ENCODE data around the gene SLC6A18.

SLC6A18 gene

DNA sequence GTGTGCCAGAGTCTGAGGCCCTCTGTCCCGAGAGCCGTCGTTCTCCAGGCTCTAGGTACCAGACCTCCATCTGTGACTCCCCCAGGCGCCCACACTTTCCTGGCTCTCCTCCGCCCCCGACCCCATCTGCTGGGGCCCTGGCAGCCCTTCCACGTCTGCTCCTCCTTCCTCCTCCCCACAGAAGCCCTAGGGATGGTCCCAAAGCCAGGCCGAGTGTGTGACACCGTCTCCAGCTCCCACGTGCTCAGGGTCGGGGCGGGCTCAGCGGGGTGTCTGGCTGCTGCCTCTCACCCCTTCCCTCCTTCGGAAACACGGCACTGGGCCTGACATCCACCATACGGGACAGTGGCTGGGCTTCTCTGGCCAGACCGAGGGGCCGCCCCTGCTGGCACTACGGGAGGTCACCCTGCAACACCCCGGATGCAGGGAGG, 44.3 kb upstream of the SLC6A18 start:
- ChIA-PET CTCF (no interaction called here), POLR2A (no interaction called here)
- Histone ChIP-seq H3K27ac (ENCODE audit: extremely low read depth, low read depth, low read length) (no peak overlapping the region), H3K4me1 (ENCODE audit: control insufficient read depth, insufficient read depth, low read length) (no peaks in the 10 kb centered on the region), H3K9me3 (ENCODE audit: control insufficient read depth, insufficient read depth, low read depth, low read length) (no peaks in the 10 kb centered on the region), H3K36me3 (ENCODE audit: control insufficient read depth in 2 of 2, insufficient read depth in 1 of 2, low read length in 2 of 2) (no peaks in the 10 kb centered on the region), H3K4me3 (ENCODE audit: low read depth, low read length) (no peak overlapping the region)
- TF ChIP-seq ZFHX2 (tag by site-specific recombination; conservative IDR thresholded peaks at IDR 0.05) = peak; percentile 64
- TF ChIP-seq ZNF558 (tag by site-specific recombination; IDR thresholded peaks at IDR 0.05) = no peak
- TF ChIP-seq TCF7L2 (IDR thresholded peaks at IDR 0.05; ENCODE audit: borderline replicate concordance, low read depth, low read length) = no peak
- TF ChIP-seq, protein P1, sequence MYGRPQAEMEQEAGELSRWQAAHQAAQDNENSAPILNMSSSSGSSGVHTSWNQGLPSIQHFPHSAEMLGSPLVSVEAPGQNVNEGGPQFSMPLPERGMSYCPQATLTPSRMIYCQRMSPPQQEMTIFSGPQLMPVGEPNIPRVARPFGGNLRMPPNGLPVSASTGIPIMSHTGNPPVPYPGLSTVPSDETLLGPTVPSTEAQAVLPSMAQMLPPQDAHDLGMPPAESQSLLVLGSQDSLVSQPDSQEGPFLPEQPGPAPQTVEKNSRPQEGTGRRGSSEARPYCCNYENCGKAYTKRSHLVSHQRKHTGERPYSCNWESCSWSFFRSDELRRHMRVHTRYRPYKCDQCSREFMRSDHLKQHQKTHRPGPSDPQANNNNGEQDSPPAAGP (tag by site-specific recombination; IDR thresholded peaks at IDR 0.05) = no peak
- TF ChIP-seq, protein P2, sequence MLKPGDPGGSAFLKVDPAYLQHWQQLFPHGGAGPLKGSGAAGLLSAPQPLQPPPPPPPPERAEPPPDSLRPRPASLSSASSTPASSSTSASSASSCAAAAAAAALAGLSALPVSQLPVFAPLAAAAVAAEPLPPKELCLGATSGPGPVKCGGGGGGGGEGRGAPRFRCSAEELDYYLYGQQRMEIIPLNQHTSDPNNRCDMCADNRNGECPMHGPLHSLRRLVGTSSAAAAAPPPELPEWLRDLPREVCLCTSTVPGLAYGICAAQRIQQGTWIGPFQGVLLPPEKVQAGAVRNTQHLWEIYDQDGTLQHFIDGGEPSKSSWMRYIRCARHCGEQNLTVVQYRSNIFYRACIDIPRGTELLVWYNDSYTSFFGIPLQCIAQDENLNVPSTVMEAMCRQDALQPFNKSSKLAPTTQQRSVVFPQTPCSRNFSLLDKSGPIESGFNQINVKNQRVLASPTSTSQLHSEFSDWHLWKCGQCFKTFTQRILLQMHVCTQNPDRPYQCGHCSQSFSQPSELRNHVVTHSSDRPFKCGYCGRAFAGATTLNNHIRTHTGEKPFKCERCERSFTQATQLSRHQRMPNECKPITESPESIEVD (tag by site-specific recombination; IDR thresholded peaks at IDR 0.05) = no peak
- no peak for TF ChIP-seq TRIM28 (IDR thresholded peaks at IDR 0.05; ENCODE audit: borderline replicate concordance, low read length)
- no peak for TF ChIP-seq ZNF423 (tag by site-specific recombination; IDR thresholded peaks at IDR 0.05)
- no peak for TF ChIP-seq ZNF549 (tag by site-specific recombination; IDR thresholded peaks at IDR 0.05)
- no peak for TF ChIP-seq BCL11A (tag by site-specific recombination; IDR thresholded peaks at IDR 0.05; ENCODE audit: low read depth)
- peak; percentile 73 for TF ChIP-seq EGR2 (tag by site-specific recombination; IDR thresholded peaks at IDR 0.05; ENCODE audit: low read depth)
- TF ChIP-seq SCRT1 (tag by site-specific recombination; IDR thresholded peaks at IDR 0.05; ENCODE audit: borderline replicate concordance) = no peak
- TF ChIP-seq, protein P3, sequence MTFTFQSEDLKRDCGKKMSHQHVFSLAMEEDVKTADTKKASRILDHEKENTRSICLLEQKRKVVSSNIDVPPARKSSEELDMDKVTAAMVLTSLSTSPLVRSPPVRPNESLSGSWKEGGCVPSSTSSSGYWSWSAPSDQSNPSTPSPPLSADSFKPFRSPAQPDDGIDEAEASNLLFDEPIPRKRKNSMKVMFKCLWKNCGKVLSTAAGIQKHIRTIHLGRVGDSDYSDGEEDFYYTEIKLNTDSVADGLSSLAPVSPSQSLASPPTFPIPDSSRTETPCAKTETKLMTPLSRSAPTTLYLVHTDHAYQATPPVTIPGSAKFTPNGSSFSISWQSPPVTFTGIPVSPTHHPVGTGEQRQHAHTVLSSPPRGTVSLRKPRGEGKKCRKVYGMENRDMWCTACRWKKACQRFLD (tag by site-specific recombination; IDR thresholded peaks at IDR 0.05) = no peak

DNA sequence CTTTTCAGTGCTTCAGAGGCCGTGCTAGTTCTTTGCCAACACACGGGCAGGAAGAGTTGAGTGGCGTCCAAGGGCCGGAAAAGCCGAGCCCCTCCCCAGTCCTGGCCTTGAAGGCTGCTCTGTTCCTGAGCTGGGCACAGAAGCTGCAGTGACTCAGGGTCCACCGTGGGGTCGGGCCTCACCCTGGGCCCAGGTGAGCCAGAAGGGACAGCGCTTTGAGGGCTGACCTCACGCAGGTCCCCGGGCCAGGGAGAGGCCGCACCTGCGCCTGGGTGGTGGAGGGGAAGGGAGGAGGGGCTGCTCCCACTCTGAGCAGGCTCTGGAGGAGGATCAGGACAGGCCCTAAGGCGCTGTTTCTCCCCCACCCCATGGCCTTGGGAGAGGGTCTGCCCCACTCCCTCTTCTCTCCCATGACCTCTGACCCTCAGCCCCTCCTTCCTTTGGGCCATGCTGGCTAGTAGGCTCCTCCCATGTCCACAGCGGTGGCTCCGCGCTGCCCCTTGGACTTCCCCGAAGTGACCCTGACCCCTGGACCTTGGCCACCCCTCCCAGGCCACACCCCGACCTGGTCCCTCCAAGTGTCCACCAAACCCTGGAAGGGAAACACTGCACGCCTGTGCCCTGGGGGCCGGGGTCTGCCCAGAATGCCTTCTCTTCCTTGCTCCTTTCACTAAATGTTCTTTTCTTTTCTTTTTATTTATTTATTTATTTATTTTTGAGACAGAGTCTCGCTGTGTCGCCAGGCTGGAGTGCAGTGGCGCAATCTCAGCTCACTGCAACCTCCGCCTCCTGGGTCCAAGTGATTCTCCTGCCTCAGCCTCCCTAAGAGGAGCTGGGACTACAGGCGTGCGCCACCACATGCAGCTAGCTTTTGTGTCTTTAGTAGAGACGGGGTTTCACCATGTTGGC, 43.5 kb upstream of the SLC6A18 start:
- Histone ChIP-seq H3K4me3 (ENCODE audit: low read depth, low read length) (no peak overlapping the region), H3K9me3 (ENCODE audit: control insufficient read depth, insufficient read depth, low read depth, low read length) (no peaks in the 10 kb centered on the region), H3K27ac (ENCODE audit: extremely low read depth, low read depth, low read length) (no peak overlapping the region), H3K4me1 (ENCODE audit: control insufficient read depth, insufficient read depth, low read length) (no peaks in the 10 kb centered on the region), H3K36me3 (ENCODE audit: control insufficient read depth in 2 of 2, insufficient read depth in 1 of 2, low read length in 2 of 2) (no peaks in the 10 kb centered on the region)
- POLR2A ChIA-PET = no interaction called here
- CTCF ChIA-PET = interaction anchor here (0.6 kb wide), 1 partner anchor 412 kb away, joined by 3 read pairs; no protein-coding TSS in a partner anchor
- TF ChIP-seq ZNF561 (tag by site-specific recombination; IDR thresholded peaks at IDR 0.05; ENCODE audit: borderline replicate concordance) = no peak
- no peak for TF ChIP-seq ZNF157 (tag by site-specific recombination; IDR thresholded peaks at IDR 0.05)
- no peak for TF ChIP-seq ZNF792 (tag by site-specific recombination; IDR thresholded peaks at IDR 0.05)
- TF ChIP-seq, protein P4, sequence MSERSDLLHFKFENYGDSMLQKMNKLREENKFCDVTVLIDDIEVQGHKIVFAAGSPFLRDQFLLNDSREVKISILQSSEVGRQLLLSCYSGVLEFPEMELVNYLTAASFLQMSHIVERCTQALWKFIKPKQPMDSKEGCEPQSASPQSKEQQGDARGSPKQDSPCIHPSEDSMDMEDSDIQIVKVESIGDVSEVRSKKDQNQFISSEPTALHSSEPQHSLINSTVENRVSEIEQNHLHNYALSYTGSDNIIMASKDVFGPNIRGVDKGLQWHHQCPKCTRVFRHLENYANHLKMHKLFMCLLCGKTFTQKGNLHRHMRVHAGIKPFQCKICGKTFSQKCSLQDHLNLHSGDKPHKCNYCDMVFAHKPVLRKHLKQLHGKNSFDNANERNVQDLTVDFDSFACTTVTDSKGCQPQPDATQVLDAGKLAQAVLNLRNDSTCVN (tag by site-specific recombination; optimal IDR thresholded peaks at IDR 0.05) = no peak
- TF ChIP-seq, protein P5, sequence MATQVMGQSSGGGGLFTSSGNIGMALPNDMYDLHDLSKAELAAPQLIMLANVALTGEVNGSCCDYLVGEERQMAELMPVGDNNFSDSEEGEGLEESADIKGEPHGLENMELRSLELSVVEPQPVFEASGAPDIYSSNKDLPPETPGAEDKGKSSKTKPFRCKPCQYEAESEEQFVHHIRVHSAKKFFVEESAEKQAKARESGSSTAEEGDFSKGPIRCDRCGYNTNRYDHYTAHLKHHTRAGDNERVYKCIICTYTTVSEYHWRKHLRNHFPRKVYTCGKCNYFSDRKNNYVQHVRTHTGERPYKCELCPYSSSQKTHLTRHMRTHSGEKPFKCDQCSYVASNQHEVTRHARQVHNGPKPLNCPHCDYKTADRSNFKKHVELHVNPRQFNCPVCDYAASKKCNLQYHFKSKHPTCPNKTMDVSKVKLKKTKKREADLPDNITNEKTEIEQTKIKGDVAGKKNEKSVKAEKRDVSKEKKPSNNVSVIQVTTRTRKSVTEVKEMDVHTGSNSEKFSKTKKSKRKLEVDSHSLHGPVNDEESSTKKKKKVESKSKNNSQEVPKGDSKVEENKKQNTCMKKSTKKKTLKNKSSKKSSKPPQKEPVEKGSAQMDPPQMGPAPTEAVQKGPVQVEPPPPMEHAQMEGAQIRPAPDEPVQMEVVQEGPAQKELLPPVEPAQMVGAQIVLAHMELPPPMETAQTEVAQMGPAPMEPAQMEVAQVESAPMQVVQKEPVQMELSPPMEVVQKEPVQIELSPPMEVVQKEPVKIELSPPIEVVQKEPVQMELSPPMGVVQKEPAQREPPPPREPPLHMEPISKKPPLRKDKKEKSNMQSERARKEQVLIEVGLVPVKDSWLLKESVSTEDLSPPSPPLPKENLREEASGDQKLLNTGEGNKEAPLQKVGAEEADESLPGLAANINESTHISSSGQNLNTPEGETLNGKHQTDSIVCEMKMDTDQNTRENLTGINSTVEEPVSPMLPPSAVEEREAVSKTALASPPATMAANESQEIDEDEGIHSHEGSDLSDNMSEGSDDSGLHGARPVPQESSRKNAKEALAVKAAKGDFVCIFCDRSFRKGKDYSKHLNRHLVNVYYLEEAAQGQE (tag by site-specific recombination; IDR thresholded peaks at IDR 0.05) = no peak
- TF ChIP-seq ZBTB17 (tag by site-specific recombination; IDR thresholded peaks at IDR 0.05) = no peak
- TF ChIP-seq ZNF394 (tag by site-specific recombination; IDR thresholded peaks at IDR 0.05; ENCODE audit: borderline replicate concordance) = no peak
- no peak for TF ChIP-seq ZNF654 (tag by site-specific recombination; IDR thresholded peaks at IDR 0.05; ENCODE audit: low read depth)
- no peak for TF ChIP-seq ZNF335 (tag by site-specific recombination; conservative IDR thresholded peaks at IDR 0.05)
- TF ChIP-seq, protein P6, sequence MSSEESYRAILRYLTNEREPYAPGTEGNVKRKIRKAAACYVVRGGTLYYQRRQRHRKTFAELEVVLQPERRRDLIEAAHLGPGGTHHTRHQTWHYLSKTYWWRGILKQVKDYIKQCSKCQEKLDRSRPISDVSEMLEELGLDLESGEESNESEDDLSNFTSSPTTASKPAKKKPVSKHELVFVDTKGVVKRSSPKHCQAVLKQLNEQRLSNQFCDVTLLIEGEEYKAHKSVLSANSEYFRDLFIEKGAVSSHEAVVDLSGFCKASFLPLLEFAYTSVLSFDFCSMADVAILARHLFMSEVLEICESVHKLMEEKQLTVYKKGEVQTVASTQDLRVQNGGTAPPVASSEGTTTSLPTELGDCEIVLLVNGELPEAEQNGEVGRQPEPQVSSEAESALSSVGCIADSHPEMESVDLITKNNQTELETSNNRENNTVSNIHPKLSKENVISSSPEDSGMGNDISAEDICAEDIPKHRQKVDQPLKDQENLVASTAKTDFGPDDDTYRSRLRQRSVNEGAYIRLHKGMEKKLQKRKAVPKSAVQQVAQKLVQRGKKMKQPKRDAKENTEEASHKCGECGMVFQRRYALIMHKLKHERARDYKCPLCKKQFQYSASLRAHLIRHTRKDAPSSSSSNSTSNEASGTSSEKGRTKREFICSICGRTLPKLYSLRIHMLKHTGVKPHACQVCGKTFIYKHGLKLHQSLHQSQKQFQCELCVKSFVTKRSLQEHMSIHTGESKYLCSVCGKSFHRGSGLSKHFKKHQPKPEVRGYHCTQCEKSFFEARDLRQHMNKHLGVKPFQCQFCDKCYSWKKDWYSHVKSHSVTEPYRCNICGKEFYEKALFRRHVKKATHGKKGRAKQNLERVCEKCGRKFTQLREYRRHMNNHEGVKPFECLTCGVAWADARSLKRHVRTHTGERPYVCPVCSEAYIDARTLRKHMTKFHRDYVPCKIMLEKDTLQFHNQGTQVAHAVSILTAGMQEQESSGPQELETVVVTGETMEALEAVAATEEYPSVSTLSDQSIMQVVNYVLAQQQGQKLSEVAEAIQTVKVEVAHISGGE (tag by site-specific recombination; conservative IDR thresholded peaks at IDR 0.05; ENCODE audit: low read depth) = no peak
